Epithelial cell of esophagus (primary cell): Measurements from ENCODE around the gene SNTB2.

Experiments used
- DNase-seq: peaks from one replicate; pipeline ENCODE4 v3.0.0; 2010; ENCODE audit warnings: low read depth
- H3K4me3 ChIP-seq: 2 replicates; pipeline ENCODE4 v1.5.1; 2011; ENCODE audit warnings: mild to moderate bottlenecking, low read length, control low read depth
- TF ChIP-seq, protein P1 (sequence below): IDR thresholded peaks from 2 replicates; pipeline ENCODE4 v1.5.1; 2011; ENCODE audit warnings: low read depth, mild to moderate bottlenecking, low read length, control low read depth, inconsistent platforms; ENCODE audit not compliant: insufficient read depth; ENCODE audit errors: missing control alignments

The SNTB2 gene

GRCh38 chr16:69315486-69316311 is 128.7 kb downstream of the SNTB2 start:
- TF ChIP-seq, protein P1, sequence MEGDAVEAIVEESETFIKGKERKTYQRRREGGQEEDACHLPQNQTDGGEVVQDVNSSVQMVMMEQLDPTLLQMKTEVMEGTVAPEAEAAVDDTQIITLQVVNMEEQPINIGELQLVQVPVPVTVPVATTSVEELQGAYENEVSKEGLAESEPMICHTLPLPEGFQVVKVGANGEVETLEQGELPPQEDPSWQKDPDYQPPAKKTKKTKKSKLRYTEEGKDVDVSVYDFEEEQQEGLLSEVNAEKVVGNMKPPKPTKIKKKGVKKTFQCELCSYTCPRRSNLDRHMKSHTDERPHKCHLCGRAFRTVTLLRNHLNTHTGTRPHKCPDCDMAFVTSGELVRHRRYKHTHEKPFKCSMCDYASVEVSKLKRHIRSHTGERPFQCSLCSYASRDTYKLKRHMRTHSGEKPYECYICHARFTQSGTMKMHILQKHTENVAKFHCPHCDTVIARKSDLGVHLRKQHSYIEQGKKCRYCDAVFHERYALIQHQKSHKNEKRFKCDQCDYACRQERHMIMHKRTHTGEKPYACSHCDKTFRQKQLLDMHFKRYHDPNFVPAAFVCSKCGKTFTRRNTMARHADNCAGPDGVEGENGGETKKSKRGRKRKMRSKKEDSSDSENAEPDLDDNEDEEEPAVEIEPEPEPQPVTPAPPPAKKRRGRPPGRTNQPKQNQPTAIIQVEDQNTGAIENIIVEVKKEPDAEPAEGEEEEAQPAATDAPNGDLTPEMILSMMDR: no peak
- H3K4me3 ChIP-seq: no peak overlapping the region
- no peak for DNase-seq

GRCh38 chr16:69316595-69317034 is 129.7 kb downstream of the SNTB2 start:
- no peak overlapping the region for H3K4me3 ChIP-seq
- TF ChIP-seq, protein P1: no peak
- DNase-seq: no peak

DNA sequence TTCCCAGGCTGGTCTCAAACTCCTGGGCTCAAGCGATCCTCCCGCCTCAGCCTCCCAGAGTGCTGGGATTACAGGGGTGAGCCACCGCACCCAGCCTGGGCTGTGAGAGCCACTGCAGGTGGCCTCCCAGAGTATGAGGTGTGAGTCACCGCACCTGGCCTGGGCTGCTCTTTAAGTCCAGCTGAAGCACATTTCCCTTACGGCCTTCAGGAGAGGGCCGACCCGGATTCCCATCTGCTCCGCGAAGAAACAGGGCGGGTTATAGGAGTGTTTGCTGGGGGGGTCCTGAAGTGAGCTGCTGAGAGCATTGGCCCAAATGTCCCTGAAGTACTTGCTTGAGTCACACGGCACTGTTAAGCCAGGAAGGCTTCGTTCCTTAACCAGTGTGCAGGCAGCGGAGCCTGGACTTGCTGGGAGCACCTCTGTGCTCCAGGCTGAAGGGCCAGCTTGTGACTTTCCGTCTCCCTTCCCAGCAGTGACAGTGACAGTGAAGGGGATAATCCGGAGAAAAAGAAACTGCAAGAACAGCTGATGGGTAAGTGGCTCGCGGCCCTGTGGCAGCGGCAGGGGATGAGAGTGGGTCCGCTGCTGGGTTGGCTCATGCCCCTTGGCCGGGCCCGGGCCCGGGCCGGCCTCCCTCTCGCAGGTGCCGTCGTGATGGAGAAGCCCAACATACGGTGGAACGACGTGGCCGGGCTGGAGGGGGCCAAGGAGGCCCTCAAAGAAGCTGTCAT is 131.4 kb downstream of the SNTB2 start:
- no peak for DNase-seq
- TF ChIP-seq, protein P1: no peak
- no peak overlapping the region for H3K4me3 ChIP-seq

- no peak overlapping the region for H3K4me3 ChIP-seq
- TF ChIP-seq, protein P1: no peak
- no peak for DNase-seq
Observed at GRCh38 chr16:69318911-69319289, 131.9 kb downstream of the SNTB2 start.

DNA sequence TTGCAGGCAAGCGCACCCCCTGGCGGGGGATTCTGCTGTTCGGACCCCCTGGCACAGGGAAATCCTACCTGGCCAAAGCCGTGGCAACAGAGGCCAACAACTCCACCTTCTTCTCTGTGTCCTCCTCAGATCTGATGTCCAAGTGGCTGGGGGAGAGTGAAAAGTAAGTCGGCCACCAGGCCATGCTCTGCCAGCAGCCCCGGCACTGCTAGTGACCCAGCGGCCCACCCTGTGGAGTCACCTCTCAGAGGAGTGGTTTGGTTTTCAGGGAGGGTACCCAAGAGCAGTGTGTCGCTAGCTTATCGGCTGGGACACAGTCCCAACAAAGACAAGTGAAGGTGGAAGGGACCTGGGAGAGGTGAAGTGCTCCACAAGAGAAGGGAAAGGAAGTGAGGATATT is 132.4 kb downstream of the SNTB2 start:
- TF ChIP-seq, protein P1: no peak
- no peak overlapping the region for H3K4me3 ChIP-seq
- DNase-seq: no peak

- TF ChIP-seq, protein P1: no peak
- DNase-seq: no peak
- H3K4me3 ChIP-seq: no peak overlapping the region
Observed at GRCh38 chr16:69319826-69320739, 133.1 kb downstream of the SNTB2 start.
